MV-4-11 (cell line): ENCODE results near the gene NUDCD2.

Experiments
- DNase-seq: peaks from one replicate; lab custom pipeline; 2025; lab: John Stamatoyannopoulos, UW

NUDCD2 gene

GRCh38 chr5:163459819-163460561 lies at the start of gene NUDCD2:
Gene NUDCD2 (minus strand): TSS chr5:163460102. CDS start chr5:163460050, 52 bp downstream.
- peak; percentile 99 for DNase-seq

- DNase-seq, result no peak
Measured at GRCh38 chr5:163509291-163509951, 49.5 kb upstream of the NUDCD2 start.

GRCh38 chr5:163508753-163509152 lies 48.9 kb upstream of the NUDCD2 start:
- DNase-seq, result no peak

GRCh38 chr5:163506726-163507125 lies 46.8 kb upstream of the NUDCD2 start:
- DNase-seq, result no peak

- no peak for DNase-seq
Measured at GRCh38 chr5:163506095-163506457, 46.2 kb upstream of the NUDCD2 start.

- DNase-seq, result peak; percentile 90
Measured at GRCh38 chr5:163505368-163506094, 45.6 kb upstream of the NUDCD2 start, which contains the start of gene MAT2B. Gene MAT2B (plus strand): TSS chr5:163505619. CDS start chr5:163505687, 68 bp downstream.

GRCh38 chr5:163505049-163505367 lies 45.1 kb upstream of the NUDCD2 start:
- no peak for DNase-seq

GRCh38 chr5:163504079-163504931 lies 44.4 kb upstream of the NUDCD2 start:
- DNase-seq, result peak; percentile 73

- peak; percentile 86 for DNase-seq
Measured at GRCh38 chr5:163503106-163504078, 43.5 kb upstream of the NUDCD2 start.

- DNase-seq, result no peak
Measured at GRCh38 chr5:163502521-163502920, 42.6 kb upstream of the NUDCD2 start.

- no peak for DNase-seq
Measured at GRCh38 chr5:163498886-163499285, 39.0 kb upstream of the NUDCD2 start.

GRCh38 chr5:163497315-163497714 lies 37.4 kb upstream of the NUDCD2 start:
- DNase-seq, result no peak

GRCh38 chr5:163496286-163496685 lies 36.4 kb upstream of the NUDCD2 start:
- DNase-seq, result no peak

GRCh38 chr5:163489745-163490075 lies 29.8 kb upstream of the NUDCD2 start:
- no peak for DNase-seq

GRCh38 chr5:163489055-163489744 lies 29.3 kb upstream of the NUDCD2 start:
- DNase-seq, result peak; percentile 39

- no peak for DNase-seq
Measured at GRCh38 chr5:163478982-163479271, 19.0 kb upstream of the NUDCD2 start.

GRCh38 chr5:163478126-163478981 lies 18.5 kb upstream of the NUDCD2 start:
- DNase-seq, result no peak

GRCh38 chr5:163475411-163475810 lies 15.5 kb upstream of the NUDCD2 start:
- peak; percentile 50 for DNase-seq

- DNase-seq, result no peak
Measured at GRCh38 chr5:163473635-163474243, 13.8 kb upstream of the NUDCD2 start.
